RWPE1 (cell line): ENCODE measurements around the gene OR10H4.

ENCODE experiments used
- CTCF ChIA-PET: fragments of 350-600 bp; sonication (Branson Sonifier 250); formaldehyde crosslinking; extraction: SDS; loops from one replicate; lab custom pipeline; 2021; lab: Yijun Ruan, JAX
- POLR2A ChIA-PET: fragments of 400-600 bp; formaldehyde crosslinking; extraction: SDS; loops from one replicate; lab custom pipeline; 2020; ENCODE audit warnings: antibody characterized with exemption; ENCODE audit not compliant: low non-redundant PET; lab: Yijun Ruan, JAX
- DNase-seq: peaks from one replicate; pipeline ENCODE4 v3.0.0; 2012; ENCODE audit warnings: low spot score
- H3K27ac ChIP-seq: fragments of 450-650 bp; 2 replicates; pipeline ENCODE4 v1.5.1; 2017
- TF ChIP-seq, protein P1 (sequence below): fragments of 450-650 bp; conservative IDR thresholded peaks from 2 replicates; pipeline ENCODE4 v1.5.1; 2017; ENCODE audit warnings: low read depth, mild to moderate bottlenecking

Gene OR10H4

DNA sequence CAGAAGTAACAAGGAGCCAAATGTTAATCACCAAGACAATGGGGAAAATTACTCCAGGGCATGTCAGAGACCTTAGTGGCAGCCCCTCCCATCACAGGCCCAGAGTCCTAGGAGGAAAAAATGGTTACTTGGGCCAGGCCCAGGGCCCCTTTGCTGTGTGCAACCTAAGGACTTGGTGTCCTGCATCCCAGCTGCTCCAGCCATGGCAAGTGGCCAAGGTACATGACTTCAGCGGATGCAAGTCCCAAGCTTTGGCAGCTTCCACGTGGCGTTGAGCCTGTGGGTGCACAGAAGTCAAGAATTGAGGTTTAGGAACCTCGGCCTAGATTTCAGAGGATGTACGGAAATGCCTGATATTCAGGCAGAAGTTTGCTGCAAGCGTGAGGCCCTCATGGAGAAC is 46.7 kb downstream of the OR10H4 start:
- ChIA-PET CTCF (no interaction called here), POLR2A (no interaction called here)
- H3K27ac ChIP-seq, result no peak overlapping the region
- TF ChIP-seq, protein P1, sequence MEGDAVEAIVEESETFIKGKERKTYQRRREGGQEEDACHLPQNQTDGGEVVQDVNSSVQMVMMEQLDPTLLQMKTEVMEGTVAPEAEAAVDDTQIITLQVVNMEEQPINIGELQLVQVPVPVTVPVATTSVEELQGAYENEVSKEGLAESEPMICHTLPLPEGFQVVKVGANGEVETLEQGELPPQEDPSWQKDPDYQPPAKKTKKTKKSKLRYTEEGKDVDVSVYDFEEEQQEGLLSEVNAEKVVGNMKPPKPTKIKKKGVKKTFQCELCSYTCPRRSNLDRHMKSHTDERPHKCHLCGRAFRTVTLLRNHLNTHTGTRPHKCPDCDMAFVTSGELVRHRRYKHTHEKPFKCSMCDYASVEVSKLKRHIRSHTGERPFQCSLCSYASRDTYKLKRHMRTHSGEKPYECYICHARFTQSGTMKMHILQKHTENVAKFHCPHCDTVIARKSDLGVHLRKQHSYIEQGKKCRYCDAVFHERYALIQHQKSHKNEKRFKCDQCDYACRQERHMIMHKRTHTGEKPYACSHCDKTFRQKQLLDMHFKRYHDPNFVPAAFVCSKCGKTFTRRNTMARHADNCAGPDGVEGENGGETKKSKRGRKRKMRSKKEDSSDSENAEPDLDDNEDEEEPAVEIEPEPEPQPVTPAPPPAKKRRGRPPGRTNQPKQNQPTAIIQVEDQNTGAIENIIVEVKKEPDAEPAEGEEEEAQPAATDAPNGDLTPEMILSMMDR, result no peak
- no peak for DNase-seq

DNA sequence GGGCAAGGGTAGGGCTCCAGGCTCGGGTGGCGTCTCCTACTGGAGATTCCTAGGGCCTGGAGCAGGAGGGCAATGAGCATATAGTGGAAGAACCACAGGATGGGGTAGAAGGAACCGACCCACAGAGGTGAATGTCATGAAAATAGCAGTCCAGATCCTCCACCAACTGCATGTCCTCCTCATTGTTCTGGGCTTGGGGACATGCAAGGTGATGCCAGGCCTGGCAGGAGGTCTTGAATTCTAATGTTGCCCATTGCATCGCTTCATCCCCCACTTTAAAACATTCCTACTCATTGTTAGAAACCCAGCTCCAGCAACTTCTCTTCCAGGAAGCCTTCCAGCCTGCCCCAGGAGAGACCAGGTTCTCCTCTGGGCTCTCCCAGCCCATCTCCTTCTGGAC is 49.4 kb downstream of the OR10H4 start:
- H3K27ac ChIP-seq, result no peak overlapping the region
- TF ChIP-seq, protein P1, result no peak
- ChIA-PET POLR2A (no interaction called here), CTCF (no interaction called here)
- no peak for DNase-seq
